HG03139 (cell line): Measurements from ENCODE around the gene GAGE1.
"Not testable (repeated sequence)": the region's sequence is repeated elsewhere in the genome, so short reads cannot be mapped to it uniquely, and the experiment has no call there.

ENCODE experiments used
- ATAC-seq: cut with Tn5 transposase; IDR thresholded peaks from one replicate; pipeline ENCODE4 v1.9.1; 2021; ENCODE audit not compliant: unreplicated experiment

Gene GAGE1, protein sequence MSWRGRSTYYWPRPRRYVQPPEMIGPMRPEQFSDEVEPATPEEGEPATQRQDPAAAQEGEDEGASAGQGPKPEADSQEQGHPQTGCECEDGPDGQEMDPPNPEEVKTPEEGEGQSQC

DNA sequence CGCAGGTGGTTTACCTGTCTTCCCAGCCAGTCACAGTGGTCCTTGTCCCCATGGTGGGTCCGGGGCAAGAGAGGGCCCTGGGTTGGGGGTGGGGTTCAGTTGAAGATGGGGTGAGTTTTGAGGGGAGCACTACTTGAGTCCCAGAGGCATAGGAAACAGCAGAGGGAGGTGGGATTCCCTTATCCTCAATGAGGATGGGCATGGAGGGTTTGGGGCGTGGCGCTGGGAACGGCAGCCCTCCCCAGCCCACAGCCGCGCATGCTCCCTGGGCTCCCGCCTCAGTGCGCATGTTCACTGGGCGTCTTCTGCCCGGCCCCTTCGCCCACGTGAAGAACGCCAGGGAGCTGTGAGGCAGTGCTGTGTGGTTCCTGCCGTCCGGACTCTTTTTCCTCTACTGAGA lies at the start of gene GAGE1:
Gene GAGE1 (plus strand): TSS at position 301 of the 400 bp plus-strand sequence. CDS start 1,155 bp downstream, outside the sequence.
- not testable (repeated sequence) for ATAC-seq

GRCh38 chrX:49550989-49551388 lies 47.8 kb upstream of the GAGE1 start, which contains the start of gene GAGE12E:
Gene GAGE12E (plus strand): TSS chrX:49551289. CDS start chrX:49552444, 1,155 bp downstream.
- not testable (repeated sequence) for ATAC-seq

DNA sequence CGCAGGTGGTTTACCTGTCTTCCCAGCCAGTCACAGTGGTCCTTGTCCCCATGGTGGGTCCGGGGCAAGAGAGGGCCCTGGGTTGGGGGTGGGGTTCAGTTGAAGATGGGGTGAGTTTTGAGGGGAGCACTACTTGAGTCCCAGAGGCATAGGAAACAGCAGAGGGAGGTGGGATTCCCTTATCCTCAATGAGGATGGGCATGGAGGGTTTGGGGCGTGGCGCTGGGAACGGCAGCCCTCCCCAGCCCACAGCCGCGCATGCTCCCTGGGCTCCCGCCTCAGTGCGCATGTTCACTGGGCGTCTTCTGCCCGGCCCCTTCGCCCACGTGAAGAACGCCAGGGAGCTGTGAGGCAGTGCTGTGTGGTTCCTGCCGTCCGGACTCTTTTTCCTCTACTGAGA lies 38.3 kb upstream of the GAGE1 start, which contains the start of gene GAGE12F:
Gene GAGE12F (plus strand): TSS at position 301 of the 400 bp plus-strand sequence. CDS start 1,155 bp downstream, outside the sequence.
- not testable (repeated sequence) for ATAC-seq

- ATAC-seq: not testable (repeated sequence)
These were observed 30.1 kb upstream of the GAGE1 start for GRCh38 chrX:49568728-49569127.

- ATAC-seq: not testable (repeated sequence)
These were observed 29.7 kb upstream of the GAGE1 start for GRCh38 chrX:49569152-49569551.

GRCh38 chrX:49570100-49570499 lies 28.7 kb upstream of the GAGE1 start, which contains the start of gene GAGE12G:
Gene GAGE12G (plus strand): TSS chrX:49570400. CDS start chrX:49571555, 1,155 bp downstream.
- ATAC-seq: not testable (repeated sequence)

DNA sequence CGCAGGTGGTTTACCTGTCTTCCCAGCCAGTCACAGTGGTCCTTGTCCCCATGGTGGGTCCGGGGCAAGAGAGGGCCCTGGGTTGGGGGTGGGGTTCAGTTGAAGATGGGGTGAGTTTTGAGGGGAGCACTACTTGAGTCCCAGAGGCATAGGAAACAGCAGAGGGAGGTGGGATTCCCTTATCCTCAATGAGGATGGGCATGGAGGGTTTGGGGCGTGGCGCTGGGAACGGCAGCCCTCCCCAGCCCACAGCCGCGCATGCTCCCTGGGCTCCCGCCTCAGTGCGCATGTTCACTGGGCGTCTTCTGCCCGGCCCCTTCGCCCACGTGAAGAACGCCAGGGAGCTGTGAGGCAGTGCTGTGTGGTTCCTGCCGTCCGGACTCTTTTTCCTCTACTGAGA lies 19.2 kb upstream of the GAGE1 start, which contains the start of gene GAGE12H:
Gene GAGE12H (plus strand): TSS at position 301 of the 400 bp plus-strand sequence. CDS start 1,155 bp downstream, outside the sequence.
- ATAC-seq: not testable (repeated sequence)

DNA sequence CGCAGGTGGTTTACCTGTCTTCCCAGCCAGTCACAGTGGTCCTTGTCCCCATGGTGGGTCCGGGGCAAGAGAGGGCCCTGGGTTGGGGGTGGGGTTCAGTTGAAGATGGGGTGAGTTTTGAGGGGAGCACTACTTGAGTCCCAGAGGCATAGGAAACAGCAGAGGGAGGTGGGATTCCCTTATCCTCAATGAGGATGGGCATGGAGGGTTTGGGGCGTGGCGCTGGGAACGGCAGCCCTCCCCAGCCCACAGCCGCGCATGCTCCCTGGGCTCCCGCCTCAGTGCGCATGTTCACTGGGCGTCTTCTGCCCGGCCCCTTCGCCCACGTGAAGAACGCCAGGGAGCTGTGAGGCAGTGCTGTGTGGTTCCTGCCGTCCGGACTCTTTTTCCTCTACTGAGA lies 9.6 kb upstream of the GAGE1 start, which contains the start of gene GAGE2A:
Gene GAGE2A (plus strand): TSS at position 301 of the 400 bp plus-strand sequence. CDS start 1,155 bp downstream, outside the sequence.
- not testable (repeated sequence) for ATAC-seq

DNA sequence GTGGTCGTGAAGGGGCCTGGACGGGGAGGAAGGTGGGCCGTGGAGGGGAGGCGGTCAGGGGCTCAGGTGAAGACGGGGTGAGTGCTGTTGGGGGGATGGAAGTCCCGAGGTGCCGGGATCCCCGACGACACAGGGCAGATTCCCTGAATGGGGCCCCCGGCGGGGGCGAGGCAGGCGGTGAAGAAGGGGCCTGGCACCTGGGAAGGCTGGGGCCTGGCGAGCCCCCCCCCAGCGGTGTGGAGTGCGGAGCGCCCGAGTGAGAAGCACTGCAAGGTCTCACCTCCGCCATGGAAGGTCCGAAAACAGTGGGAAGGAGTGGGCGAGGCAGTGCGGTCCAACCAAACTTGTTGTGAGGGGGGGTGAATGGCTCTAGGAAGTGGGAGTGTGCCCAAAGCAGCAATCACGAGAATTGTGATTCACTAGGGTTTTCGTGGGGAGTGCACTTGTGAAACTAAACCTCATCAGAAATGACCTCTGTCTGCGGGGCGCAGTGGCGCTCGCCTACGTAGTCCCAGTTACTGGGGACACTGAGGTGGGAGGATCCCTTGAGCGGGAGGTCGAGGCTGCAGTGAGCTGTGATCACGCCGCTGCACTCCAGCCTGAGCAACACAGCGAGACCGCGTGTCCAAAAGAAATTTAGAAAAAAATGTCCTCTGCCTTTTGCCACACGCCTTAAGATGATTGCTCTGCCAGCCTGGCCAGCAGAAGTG lies 8.9 kb upstream of the GAGE1 start:
- ATAC-seq: not testable (repeated sequence)

- not testable (repeated sequence) for ATAC-seq
These were observed 8.3 kb upstream of the GAGE1 start for GRCh38 chrX:49590488-49590887.

DNA sequence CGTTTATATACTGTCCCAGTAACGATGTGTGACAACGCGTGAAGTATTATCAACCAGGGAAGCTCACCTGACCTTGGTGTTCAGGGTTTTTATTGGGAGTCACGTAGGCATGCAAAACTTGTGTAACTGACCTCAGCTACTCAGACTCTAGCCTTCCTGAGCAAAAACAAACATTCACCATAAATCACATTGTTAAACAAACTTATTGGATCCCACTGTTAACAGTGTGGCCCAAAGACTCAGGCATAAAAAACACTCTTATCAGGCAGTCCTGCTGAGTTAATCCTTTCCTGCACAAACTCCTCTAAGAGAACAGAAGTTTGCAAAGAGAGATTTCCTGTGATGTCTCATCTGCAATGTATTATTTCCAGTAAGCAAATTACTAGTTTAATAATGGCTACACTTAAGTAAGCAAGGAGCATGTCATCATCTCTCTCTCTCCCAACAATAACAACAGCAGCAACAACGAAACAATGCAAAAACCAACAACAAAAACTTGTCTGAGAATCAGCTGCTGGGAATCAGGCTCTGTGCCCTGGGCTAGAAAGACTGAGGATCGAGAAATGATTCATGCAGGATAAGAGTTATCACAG lies 12.0 kb downstream of the GAGE1 start:
- no peak for ATAC-seq

DNA sequence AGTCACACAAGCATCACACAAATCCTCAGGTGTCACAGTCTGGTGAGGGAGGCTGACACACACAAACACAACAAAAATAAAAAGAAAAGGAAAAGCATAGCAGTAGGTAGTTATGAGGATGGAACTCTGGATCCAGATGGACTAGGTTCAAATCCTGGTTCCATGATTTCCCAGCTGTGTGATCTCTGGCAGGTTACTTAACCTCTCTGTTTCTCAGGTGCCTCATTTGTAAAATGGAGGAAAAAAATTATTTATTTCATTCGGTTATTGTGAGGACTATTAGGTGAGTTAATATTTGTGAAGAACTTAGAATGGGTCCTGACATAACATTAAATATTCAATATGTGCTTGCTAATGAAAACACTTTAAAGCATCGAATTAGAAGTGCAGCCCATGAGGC lies 19.8 kb downstream of the GAGE1 start:
- ATAC-seq: no peak

DNA sequence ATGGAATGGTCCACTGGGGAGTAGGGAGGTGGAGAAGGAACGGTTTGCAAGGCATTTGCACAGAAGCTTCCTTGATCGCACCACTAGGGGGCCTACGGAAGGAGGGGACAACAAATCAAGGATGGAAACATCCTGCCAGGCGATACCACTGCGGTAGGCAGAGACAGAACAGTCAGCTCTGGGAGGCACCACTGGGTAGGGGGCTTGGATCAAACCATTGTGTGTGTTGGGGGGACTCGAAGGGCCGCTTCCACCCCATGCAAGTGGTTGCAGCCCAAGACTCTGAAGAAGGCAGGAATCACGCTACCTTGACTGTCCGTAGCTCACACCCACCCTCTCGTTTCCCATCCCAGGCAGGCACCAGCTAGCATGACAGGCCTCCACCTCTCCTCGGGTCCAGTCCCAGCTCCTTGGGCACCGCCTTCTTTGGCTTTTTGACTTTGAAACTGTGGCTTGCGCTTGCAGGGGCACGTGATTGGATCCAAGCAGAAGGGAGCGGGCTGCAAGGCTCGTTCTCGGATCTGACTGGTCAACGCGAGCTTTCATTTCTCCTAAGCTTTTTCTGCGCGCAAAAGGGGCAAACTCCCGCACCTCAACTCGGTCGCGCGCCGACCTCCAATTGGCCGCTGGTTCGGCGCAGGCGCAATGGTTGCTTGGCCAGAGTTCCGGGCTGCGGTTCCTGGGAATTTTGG lies 28.4 kb downstream of the GAGE1 start:
- no peak for ATAC-seq

DNA sequence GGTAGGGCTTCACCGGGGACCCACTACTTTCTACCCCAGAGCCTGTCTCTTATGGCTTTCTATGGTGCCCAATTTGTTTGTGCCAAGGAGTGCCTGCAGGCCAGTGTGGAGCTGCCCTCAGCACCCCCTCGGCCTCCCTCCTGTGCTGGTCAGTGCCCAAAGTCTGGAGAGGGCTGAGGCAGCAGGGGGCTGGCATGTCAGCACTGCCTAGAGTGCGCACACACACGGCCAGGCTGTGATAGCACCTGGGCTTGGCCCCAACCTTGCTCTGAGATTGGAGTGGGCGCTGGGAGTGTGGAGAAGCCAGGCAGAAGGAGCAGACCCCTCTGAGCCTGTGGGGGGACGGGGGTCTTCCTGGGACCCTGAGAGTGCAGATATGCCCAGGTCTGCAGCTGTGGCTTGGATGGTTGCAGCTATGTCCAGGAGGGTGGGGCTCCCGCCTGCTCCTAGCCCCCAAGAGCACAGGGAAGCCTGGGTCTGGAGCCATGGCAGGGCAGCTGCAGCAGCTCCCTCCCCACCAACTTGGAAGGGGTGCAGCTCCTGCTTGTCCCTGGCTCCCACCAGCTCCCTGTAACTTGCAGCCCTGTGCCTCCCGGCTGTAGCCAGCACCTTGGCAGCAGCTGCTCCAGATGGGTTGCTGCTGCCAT lies 46.3 kb downstream of the GAGE1 start:
- no peak for ATAC-seq

GRCh38 chrX:49656533-49656932 lies 57.7 kb downstream of the GAGE1 start:
- ATAC-seq: peak; percentile 61
